NCI-H146 treated with DMSO at 0.1 percent for 48 hours (cell line): ENCODE results near the gene IGSF10.

ENCODE experiments used
- DNase-seq: peaks from one replicate; lab custom pipeline; 2025; ENCODE audit not compliant: unreplicated experiment; lab: John Stamatoyannopoulos, UW

The IGSF10 gene

GRCh38 chr3:151423091-151423490 is 37.8 kb downstream of the IGSF10 start:
- no peak for DNase-seq

GRCh38 chr3:151421938-151422337 is 38.9 kb downstream of the IGSF10 start:
- no peak for DNase-seq

GRCh38 chr3:151419806-151420205 is 41.1 kb downstream of the IGSF10 start:
- DNase-seq = no peak

GRCh38 chr3:151415289-151415688 is 45.6 kb downstream of the IGSF10 start:
- no peak for DNase-seq

- DNase-seq = no peak
These were observed 47.9 kb downstream of the IGSF10 start for GRCh38 chr3:151412989-151413388.
